ENCODE results near the gene ADNP. TPM values are rescaled to one million over a fixed set of nuclear protein-coding genes. Genes with fewer than 3 reads are reported as not detected.

ADNP gene
- polyA plus RNA-seq, 1 donor from 2014 or later: 78.5 TPM

DNA sequence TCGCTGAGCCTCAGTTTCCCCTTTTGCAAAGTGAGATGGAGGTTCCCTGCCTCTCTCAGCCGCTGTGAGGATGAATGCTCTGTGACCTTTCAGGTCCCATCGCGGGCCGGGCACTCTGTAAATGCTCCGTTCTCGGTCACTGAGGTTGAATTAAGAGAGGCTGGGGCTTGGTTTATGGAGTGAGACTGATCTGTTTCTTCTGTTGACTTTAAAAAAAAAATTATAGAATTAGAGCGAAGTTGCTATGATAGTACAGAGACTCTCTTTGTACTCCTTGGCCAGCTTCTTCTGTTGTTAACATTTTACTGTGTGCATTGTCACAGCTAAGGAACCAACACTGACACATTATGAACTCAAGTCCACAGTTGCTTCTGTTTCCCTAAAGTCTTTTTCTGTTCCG is 64.4 kb downstream of the ADNP start:
- Histone ChIP-seq H3K27ac (ENCODE audit: low read length) (no peak overlapping the region), H3K79me2 (replicated peaks; ENCODE audit: insufficient read depth, low read length) (no peaks in the 10 kb centered on the region), H3K36me3 (ENCODE audit: insufficient read depth, low read length) (no peaks in the 10 kb centered on the region), H3K4me3 (ENCODE audit: low read length) (no peak overlapping the region), H2AFZ (ENCODE audit: low read depth, low read length) (no peak overlapping the region), H3K4me2 (ENCODE audit: low read length) (no peak overlapping the region), H3K9me2 (ENCODE audit: insufficient read depth, low read length) (no peaks in the 10 kb centered on the region), H3K9ac (ENCODE audit: low read length) (no peak overlapping the region), H4K20me1 (ENCODE audit: insufficient read depth) (no peaks in the 10 kb centered on the region), H3K27me3 (ENCODE audit: insufficient read depth, low read depth, low read length) (no peaks in the 10 kb centered on the region), H3K9me3 (ENCODE audit: low read length) (no peaks in the 10 kb centered on the region), H3F3A (ENCODE audit: insufficient read depth, low read length, poor library complexity, severe bottlenecking) (no peaks in the 10 kb centered on the region)
- TF ChIP-seq MXI1 (conservative IDR thresholded peaks at IDR 0.05; ENCODE audit: poor library complexity, severe bottlenecking): no peak

DNA sequence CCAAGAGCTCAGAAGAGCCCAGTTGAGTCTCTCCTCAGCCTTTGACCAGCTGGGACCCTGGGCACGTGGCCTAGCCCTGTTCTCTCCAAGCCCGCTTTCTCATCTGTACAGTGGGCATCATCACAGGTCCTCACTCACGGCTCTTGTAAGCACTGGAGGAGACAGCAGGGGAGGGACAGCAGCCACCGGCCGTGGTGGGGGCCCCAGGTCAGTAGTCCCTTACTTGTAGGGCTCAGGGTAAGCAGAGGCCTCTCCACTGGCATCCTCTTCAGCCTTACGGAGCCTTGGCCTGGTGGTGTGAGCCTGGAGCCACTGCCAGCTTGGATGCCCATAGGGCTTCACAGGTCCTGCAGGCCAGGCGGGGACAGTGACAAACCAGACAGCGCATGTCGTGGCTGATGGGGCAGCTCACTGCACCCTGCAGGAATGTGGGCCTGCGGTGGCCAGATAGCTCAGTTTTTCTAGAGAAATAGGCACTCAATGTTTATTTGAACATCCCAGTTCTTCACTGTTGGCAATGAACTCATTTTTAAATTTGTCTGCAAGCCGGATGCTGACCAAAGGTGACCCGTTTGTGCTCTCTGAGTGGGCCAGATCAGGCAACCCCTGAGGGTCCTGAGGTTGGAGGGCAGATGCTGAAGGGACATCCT is 65.1 kb downstream of the ADNP start:
- Histone ChIP-seq H3K27ac (ENCODE audit: low read length) (no peak overlapping the region), H2AFZ (ENCODE audit: low read depth, low read length) (no peak overlapping the region), H3K79me2 (replicated peaks; ENCODE audit: insufficient read depth, low read length) (no peaks in the 10 kb centered on the region), H3F3A (ENCODE audit: insufficient read depth, low read length, poor library complexity, severe bottlenecking) (no peaks in the 10 kb centered on the region), H3K4me3 (ENCODE audit: low read length) (no peak overlapping the region), H3K9ac (ENCODE audit: low read length) (no peak overlapping the region), H3K9me2 (ENCODE audit: insufficient read depth, low read length) (no peaks in the 10 kb centered on the region), H3K27me3 (ENCODE audit: insufficient read depth, low read depth, low read length) (no peaks in the 10 kb centered on the region), H4K20me1 (ENCODE audit: insufficient read depth) (no peaks in the 10 kb centered on the region), H3K9me3 (ENCODE audit: low read length) (no peaks in the 10 kb centered on the region), H3K4me2 (ENCODE audit: low read length) (no peak overlapping the region), H3K36me3 (ENCODE audit: insufficient read depth, low read length) (no peaks in the 10 kb centered on the region)
- TF ChIP-seq EZH2 (IDR thresholded peaks at IDR 0.05; ENCODE audit: borderline replicate concordance, insufficient read depth, low read length, poor library complexity, severe bottlenecking): no peak
- no peak for TF ChIP-seq EP300 (conservative IDR thresholded peaks at IDR 0.05; ENCODE audit: poor library complexity, severe bottlenecking)
- no peak for TF ChIP-seq REST (IDR thresholded peaks at IDR 0.05; ENCODE audit: borderline replicate concordance)

DNA sequence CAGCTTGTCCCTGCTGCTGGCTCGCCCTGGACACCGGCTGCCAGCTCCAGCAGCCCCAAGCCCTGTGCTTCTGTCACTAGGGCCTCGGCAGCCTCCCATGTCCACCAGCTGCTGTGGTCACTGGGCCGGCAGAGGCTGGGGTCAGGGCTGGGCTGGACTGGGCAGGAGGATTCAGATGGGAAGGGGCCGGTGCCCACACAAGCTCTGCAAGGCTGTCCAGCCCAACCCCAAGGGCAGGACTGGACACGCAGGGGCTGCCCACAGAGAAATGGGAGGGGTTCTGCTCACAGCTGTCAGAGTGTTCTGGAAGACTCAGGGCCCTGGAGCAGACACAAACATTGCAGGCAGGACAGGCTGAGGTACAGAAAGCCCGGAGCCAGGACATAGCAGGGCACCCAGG is 65.6 kb downstream of the ADNP start:
- H3K79me2 ChIP-seq (replicated peaks; ENCODE audit: insufficient read depth, low read length): no peaks in the 10 kb centered on the region
- H2AFZ ChIP-seq (ENCODE audit: low read depth, low read length): no peak overlapping the region
- H3K9ac ChIP-seq (ENCODE audit: low read length): no peak overlapping the region
- no peaks in the 10 kb centered on the region for H3K9me3 ChIP-seq (ENCODE audit: low read length)
- no peaks in the 10 kb centered on the region for H3F3A ChIP-seq (ENCODE audit: insufficient read depth, low read length, poor library complexity, severe bottlenecking)
- H3K9me2 ChIP-seq (ENCODE audit: insufficient read depth, low read length): no peaks in the 10 kb centered on the region
- no peaks in the 10 kb centered on the region for H3K36me3 ChIP-seq (ENCODE audit: insufficient read depth, low read length)
- no peaks in the 10 kb centered on the region for H3K27me3 ChIP-seq (ENCODE audit: insufficient read depth, low read depth, low read length)
- H3K27ac ChIP-seq (ENCODE audit: low read length): no peak overlapping the region
- H4K20me1 ChIP-seq (ENCODE audit: insufficient read depth): no peaks in the 10 kb centered on the region
- TF ChIP-seq CTCF (IDR thresholded peaks at IDR 0.05; ENCODE audit: poor library complexity, severe bottlenecking): no peak
- TF ChIP-seq RAD21 (conservative IDR thresholded peaks at IDR 0.05): no peak
- TF ChIP-seq EZH2 (IDR thresholded peaks at IDR 0.05; ENCODE audit: borderline replicate concordance, insufficient read depth, low read length, poor library complexity, severe bottlenecking): no peak
- TF ChIP-seq EP300 (conservative IDR thresholded peaks at IDR 0.05; ENCODE audit: poor library complexity, severe bottlenecking): no peak
- TF ChIP-seq REST (IDR thresholded peaks at IDR 0.05; ENCODE audit: borderline replicate concordance): no peak
- no peak for TF ChIP-seq MXI1 (conservative IDR thresholded peaks at IDR 0.05; ENCODE audit: poor library complexity, severe bottlenecking)
- no peak for TF ChIP-seq TAF1 (IDR thresholded peaks at IDR 0.05; ENCODE audit: low read depth)
- no peak for TF ChIP-seq POLR2AphosphoS5 (IDR thresholded peaks at IDR 0.05)
- TF ChIP-seq SMC3 (conservative IDR thresholded peaks at IDR 0.05; ENCODE audit: poor library complexity): no peak
- H3K4me3 ChIP-seq (ENCODE audit: low read length): no peak overlapping the region
- no peak overlapping the region for H3K4me2 ChIP-seq (ENCODE audit: low read length)

Data from neural cell (in vitro differentiated cells).